Measurements from ENCODE around the gene INHBC.
"Not testable (repeated sequence)": the region's sequence is repeated elsewhere in the genome, so short reads cannot be mapped to it uniquely, and the experiment has no call there.

Gene INHBC, protein sequence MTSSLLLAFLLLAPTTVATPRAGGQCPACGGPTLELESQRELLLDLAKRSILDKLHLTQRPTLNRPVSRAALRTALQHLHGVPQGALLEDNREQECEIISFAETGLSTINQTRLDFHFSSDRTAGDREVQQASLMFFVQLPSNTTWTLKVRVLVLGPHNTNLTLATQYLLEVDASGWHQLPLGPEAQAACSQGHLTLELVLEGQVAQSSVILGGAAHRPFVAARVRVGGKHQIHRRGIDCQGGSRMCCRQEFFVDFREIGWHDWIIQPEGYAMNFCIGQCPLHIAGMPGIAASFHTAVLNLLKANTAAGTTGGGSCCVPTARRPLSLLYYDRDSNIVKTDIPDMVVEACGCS

DNA sequence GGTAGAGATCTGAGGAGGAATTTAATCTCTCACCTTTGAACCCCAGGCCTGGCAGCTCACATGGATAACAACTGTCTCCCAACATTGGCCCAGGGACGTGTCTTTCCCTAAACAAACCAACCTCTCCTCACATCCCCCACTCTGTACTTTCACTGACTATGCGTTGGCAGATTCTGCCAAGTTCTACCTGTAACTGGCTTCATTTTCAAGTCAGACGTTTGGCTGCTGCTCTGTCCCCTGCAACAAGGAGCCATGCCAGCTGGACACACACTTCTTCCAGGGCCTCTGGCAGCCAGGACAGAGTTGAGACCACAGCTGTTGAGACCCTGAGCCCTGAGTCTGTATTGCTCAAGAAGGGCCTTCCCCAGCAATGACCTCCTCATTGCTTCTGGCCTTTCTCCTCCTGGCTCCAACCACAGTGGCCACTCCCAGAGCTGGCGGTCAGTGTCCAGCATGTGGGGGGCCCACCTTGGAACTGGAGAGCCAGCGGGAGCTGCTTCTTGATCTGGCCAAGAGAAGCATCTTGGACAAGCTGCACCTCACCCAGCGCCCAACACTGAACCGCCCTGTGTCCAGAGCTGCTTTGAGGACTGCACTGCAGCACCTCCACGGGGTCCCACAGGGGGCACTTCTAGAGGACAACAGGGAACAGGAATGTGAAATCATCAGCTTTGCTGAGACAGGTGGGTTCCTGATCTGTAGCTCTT is at the start of gene INHBC:
INHBC (plus strand) TSS at position 268 of the 707 bp plus-strand sequence; CDS start at position 371, 103 bp downstream.
- Histone ChIP-seq H3K27me3 (ENCODE audit: control insufficient read depth in 1 of 2, insufficient read depth in 2 of 2, low read length in 2 of 2) (no peaks in the 10 kb centered on the region), H3K4me1 (ENCODE audit: control insufficient read depth, insufficient read depth, low read length) (peaks cover 3% of the 10 kb centered on the region), H3K9ac (ENCODE audit: low read length in 2 of 2) (no peak within 1 kb of the TSS), H3K27ac (ENCODE audit: low read length) (no peak within 1 kb of the TSS), H3K4me3 (ENCODE audit: low read length in 2 of 2) (no peak within 1 kb of the TSS), H3K36me3 (ENCODE audit: control insufficient read depth in 2 of 2, insufficient read depth in 2 of 2, low read length in 2 of 2) (no peaks in the 10 kb centered on the region), H3K9me3 (ENCODE audit: control insufficient read depth in 2 of 2, low read length in 2 of 2) (no peaks in the 10 kb centered on the region)

- Histone ChIP-seq H3K4me1 (ENCODE audit: control insufficient read depth, insufficient read depth, low read length) (no peaks in the 10 kb centered on the region), H3K36me3 (ENCODE audit: control insufficient read depth in 2 of 2, insufficient read depth in 2 of 2, low read length in 2 of 2) (peaks cover 3 to 5% of the 10 kb centered on the region in 2 donors), H3K4me3 (ENCODE audit: low read length in 2 of 2) (no peak overlapping the region), H3K9ac (ENCODE audit: low read length in 2 of 2) (no peak overlapping the region), H3K9me3 (ENCODE audit: control insufficient read depth in 2 of 2, low read length in 2 of 2) (no peaks in the 10 kb centered on the region), H3K27ac (ENCODE audit: low read length) (no peak overlapping the region), H3K27me3 (ENCODE audit: control insufficient read depth in 1 of 2, insufficient read depth in 2 of 2, low read length in 2 of 2) (no peaks in the 10 kb centered on the region)
Observed at GRCh38 chr12:57385586-57385985, 49.0 kb upstream of the INHBC start.

DNA sequence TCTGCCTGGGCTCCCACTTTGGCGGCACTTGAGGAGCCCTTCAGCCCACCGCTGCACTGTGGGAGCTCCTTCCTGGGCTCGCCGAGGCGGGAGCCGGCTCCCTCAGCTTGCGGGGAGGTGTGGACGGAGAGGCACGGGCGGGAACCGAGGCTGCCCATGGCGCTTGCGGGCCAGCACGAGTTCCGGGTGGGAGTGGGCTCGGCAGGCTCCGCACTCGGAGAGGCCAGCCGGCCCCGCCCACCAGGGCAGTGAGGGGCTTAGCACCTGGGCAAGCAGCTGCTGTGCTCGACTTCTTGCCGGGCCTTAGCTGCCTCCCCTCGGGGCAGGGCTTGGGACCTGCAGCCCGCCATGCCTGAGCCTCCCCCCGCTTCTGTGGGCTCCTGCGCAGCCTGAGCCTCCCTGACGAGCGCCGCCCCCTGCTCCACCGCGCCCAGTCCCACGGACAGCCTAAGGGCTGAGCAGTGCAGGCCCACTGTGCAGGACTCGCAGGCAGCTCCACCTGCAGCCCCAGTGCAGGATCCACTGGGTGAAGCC is 48.3 kb upstream of the INHBC start:
- Histone ChIP-seq H3K4me1 (ENCODE audit: control insufficient read depth, insufficient read depth, low read length) (no peaks in the 10 kb centered on the region), H3K36me3 (ENCODE audit: control insufficient read depth in 2 of 2, insufficient read depth in 2 of 2, low read length in 2 of 2) (peaks cover 3 to 5% of the 10 kb centered on the region in 2 donors), H3K27ac (ENCODE audit: low read length) (no peak overlapping the region), H3K9ac (ENCODE audit: low read length in 2 of 2) (no peak overlapping the region), H3K27me3 (ENCODE audit: control insufficient read depth in 1 of 2, insufficient read depth in 2 of 2, low read length in 2 of 2) (no peaks in the 10 kb centered on the region), H3K9me3 (ENCODE audit: control insufficient read depth in 2 of 2, low read length in 2 of 2) (no peaks in the 10 kb centered on the region), H3K4me3 (ENCODE audit: low read length in 2 of 2) (no peak overlapping the region)

- H3K27ac ChIP-seq (ENCODE audit: low read length), result no peak overlapping the region
- no peak overlapping the region for H3K4me3 ChIP-seq (ENCODE audit: low read length in 2 of 2)
- no peaks in the 10 kb centered on the region for H3K27me3 ChIP-seq (ENCODE audit: control insufficient read depth in 1 of 2, insufficient read depth in 2 of 2, low read length in 2 of 2)
- no peaks in the 10 kb centered on the region for H3K9me3 ChIP-seq (ENCODE audit: control insufficient read depth in 2 of 2, low read length in 2 of 2)
- H3K9ac ChIP-seq (ENCODE audit: low read length in 2 of 2), result no peak overlapping the region
- no peaks in the 10 kb centered on the region for H3K4me1 ChIP-seq (ENCODE audit: control insufficient read depth, insufficient read depth, low read length)
- H3K36me3 ChIP-seq (ENCODE audit: control insufficient read depth in 2 of 2, insufficient read depth in 2 of 2, low read length in 2 of 2), result peaks cover 5 to 8% of the 10 kb centered on the region in 2 donors
Observed at GRCh38 chr12:57388425-57388824, 46.2 kb upstream of the INHBC start.

- no peaks in the 10 kb centered on the region for H3K9me3 ChIP-seq (ENCODE audit: control insufficient read depth in 2 of 2, low read length in 2 of 2)
- no peaks in the 10 kb centered on the region for H3K27me3 ChIP-seq (ENCODE audit: control insufficient read depth in 1 of 2, insufficient read depth in 2 of 2, low read length in 2 of 2)
- H3K27ac ChIP-seq (ENCODE audit: low read length), result no peak overlapping the region
- no peak overlapping the region for H3K9ac ChIP-seq (ENCODE audit: low read length in 2 of 2)
- no peak overlapping the region for H3K4me3 ChIP-seq (ENCODE audit: low read length in 2 of 2)
- H3K36me3 ChIP-seq (ENCODE audit: control insufficient read depth in 2 of 2, insufficient read depth in 2 of 2, low read length in 2 of 2), result peaks cover 5 to 8% of the 10 kb centered on the region in 2 donors
- no peaks in the 10 kb centered on the region for H3K4me1 ChIP-seq (ENCODE audit: control insufficient read depth, insufficient read depth, low read length)
Observed at GRCh38 chr12:57389033-57389432, 45.6 kb upstream of the INHBC start.

DNA sequence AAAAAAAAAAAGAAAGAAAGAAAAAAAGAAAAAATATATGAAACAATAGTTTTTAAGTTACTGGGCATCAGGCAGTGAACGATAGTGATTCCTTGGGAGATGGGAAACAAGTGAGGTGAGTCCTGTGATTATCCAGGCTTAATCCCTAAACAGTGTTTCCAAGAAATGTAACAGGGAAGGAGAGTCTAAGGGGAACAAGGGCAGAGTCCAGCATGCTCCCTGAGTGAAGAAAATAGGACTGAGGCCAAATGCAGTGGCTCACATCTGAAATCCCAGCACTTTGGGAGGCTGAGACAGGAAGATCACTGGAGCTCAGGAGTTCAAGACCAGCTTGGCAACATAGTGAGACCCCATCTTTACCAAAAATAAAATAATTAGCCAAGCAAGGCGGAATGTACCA is 44.4 kb upstream of the INHBC start:
- H3K9me3 ChIP-seq (ENCODE audit: control insufficient read depth in 2 of 2, low read length in 2 of 2), result no peaks in the 10 kb centered on the region
- H3K36me3 ChIP-seq (ENCODE audit: control insufficient read depth in 2 of 2, insufficient read depth in 2 of 2, low read length in 2 of 2), result peaks cover 8% of the 10 kb centered on the region in 2 donors
- H3K4me3 ChIP-seq (ENCODE audit: low read length in 2 of 2), result no peak overlapping the region
- H3K27me3 ChIP-seq (ENCODE audit: control insufficient read depth in 1 of 2, insufficient read depth in 2 of 2, low read length in 2 of 2), result no peaks in the 10 kb centered on the region
- H3K27ac ChIP-seq (ENCODE audit: low read length), result no peak overlapping the region
- no peak overlapping the region for H3K9ac ChIP-seq (ENCODE audit: low read length in 2 of 2)
- H3K4me1 ChIP-seq (ENCODE audit: control insufficient read depth, insufficient read depth, low read length), result no peaks in the 10 kb centered on the region

DNA sequence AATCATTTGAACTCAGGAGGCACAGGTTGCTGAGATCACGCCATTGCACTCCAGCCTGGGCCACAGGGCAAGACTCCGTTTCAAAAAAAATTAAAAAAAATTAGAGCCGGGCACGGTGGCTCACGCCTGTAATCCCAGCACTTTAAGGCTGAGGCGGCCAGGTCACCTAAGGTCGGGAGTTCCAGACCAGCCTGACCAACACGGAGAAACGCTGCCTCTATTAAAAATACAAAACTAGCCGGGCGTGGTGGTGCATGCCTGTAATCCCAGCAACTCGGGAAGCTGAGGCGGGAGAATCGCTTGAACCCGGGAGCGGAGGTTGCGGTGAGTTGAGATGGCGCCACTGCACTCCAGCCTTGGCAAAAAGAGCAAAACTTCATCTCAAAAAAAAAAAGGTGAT is 39.5 kb upstream of the INHBC start:
- Histone ChIP-seq H3K9ac (ENCODE audit: low read length in 2 of 2) (no peak overlapping the region), H3K36me3 (ENCODE audit: control insufficient read depth in 2 of 2, insufficient read depth in 2 of 2, low read length in 2 of 2) (peaks cover 6 to 8% of the 10 kb centered on the region in 2 donors), H3K27me3 (ENCODE audit: control insufficient read depth in 1 of 2, insufficient read depth in 2 of 2, low read length in 2 of 2) (no peaks in the 10 kb centered on the region)

GRCh38 chr12:57397441-57397840 is 37.1 kb upstream of the INHBC start:
- Histone ChIP-seq H3K4me3 (ENCODE audit: low read length in 2 of 2) (no peak overlapping the region), H3K4me1 (ENCODE audit: control insufficient read depth, insufficient read depth, low read length) (peaks cover 7% of the 10 kb centered on the region), H3K27ac (ENCODE audit: low read length) (no peak overlapping the region), H3K27me3 (ENCODE audit: control insufficient read depth in 1 of 2, insufficient read depth in 2 of 2, low read length in 2 of 2) (no peaks in the 10 kb centered on the region), H3K9me3 (ENCODE audit: control insufficient read depth in 2 of 2, low read length in 2 of 2) (no peaks in the 10 kb centered on the region), H3K36me3 (ENCODE audit: control insufficient read depth in 2 of 2, insufficient read depth in 2 of 2, low read length in 2 of 2) (peaks cover 0 to 3% of the 10 kb centered on the region in 2 donors), H3K9ac (ENCODE audit: low read length in 2 of 2) (no peak overlapping the region)

More for the DNA sequence above, 39.5 kb upstream of the INHBC start:
- H3K4me3 ChIP-seq (ENCODE audit: low read length in 2 of 2), result no peak overlapping the region
- H3K4me1 ChIP-seq (ENCODE audit: control insufficient read depth, insufficient read depth, low read length), result no peaks in the 10 kb centered on the region
- H3K27ac ChIP-seq (ENCODE audit: low read length), result no peak overlapping the region
- no peaks in the 10 kb centered on the region for H3K9me3 ChIP-seq (ENCODE audit: control insufficient read depth in 2 of 2, low read length in 2 of 2)

GRCh38 chr12:57399718-57400463 is 34.7 kb upstream of the INHBC start:
- not testable (repeated sequence) for H3K9me3 ChIP-seq (ENCODE audit: control insufficient read depth in 2 of 2, low read length in 2 of 2); H3K27ac ChIP-seq (ENCODE audit: low read length); H3K36me3 ChIP-seq (ENCODE audit: control insufficient read depth in 2 of 2, insufficient read depth in 2 of 2, low read length in 2 of 2); H3K4me3 ChIP-seq (ENCODE audit: low read length in 2 of 2); H3K4me1 ChIP-seq (ENCODE audit: control insufficient read depth, insufficient read depth, low read length); H3K27me3 ChIP-seq (ENCODE audit: control insufficient read depth in 1 of 2, insufficient read depth in 2 of 2, low read length in 2 of 2); H3K9ac ChIP-seq (ENCODE audit: low read length in 2 of 2)

DNA sequence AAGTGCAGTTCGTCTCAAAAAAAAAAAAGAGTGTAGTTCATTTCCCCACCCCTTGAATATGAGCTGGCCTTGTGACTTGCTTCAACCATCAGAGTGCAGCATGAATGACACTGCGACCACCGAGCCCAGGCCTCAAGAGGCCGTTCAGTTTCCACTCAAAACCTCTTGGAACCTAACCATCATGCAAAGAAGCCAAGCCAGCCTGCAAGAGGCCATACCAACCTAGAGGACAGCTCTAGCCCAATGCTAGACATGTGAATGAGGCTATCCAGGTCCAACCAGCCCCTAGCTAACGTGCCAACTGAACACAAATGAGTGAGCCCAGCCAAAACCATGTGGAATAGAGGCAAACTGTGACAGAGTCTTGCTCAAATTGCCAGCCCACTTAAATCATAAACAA is 33.4 kb upstream of the INHBC start:
- no peaks in the 10 kb centered on the region for H3K9me3 ChIP-seq (ENCODE audit: control insufficient read depth in 2 of 2, low read length in 2 of 2)
- H3K4me3 ChIP-seq (ENCODE audit: low read length in 2 of 2), result no peak overlapping the region
- no peaks in the 10 kb centered on the region for H3K36me3 ChIP-seq (ENCODE audit: control insufficient read depth in 2 of 2, insufficient read depth in 2 of 2, low read length in 2 of 2)
- H3K27ac ChIP-seq (ENCODE audit: low read length), result no peak overlapping the region
- no peaks in the 10 kb centered on the region for H3K27me3 ChIP-seq (ENCODE audit: control insufficient read depth in 1 of 2, insufficient read depth in 2 of 2, low read length in 2 of 2)
- no peak overlapping the region for H3K9ac ChIP-seq (ENCODE audit: low read length in 2 of 2)
- peaks cover 7% of the 10 kb centered on the region for H3K4me1 ChIP-seq (ENCODE audit: control insufficient read depth, insufficient read depth, low read length)

Data from stomach smooth muscle (tissue), 2 donors.